Stimulated activated CD4-positive, alpha-beta T cell treated with anti-CD3 and anti-CD28 coated beads, Interleukin-1b, Interleukin-23, amount 100 ng/mL, for 1 hour (primary cell): ENCODE data around the gene ZMYND8.

Experiments used
- DNase-seq, 2 donors: peaks; one replicate each; pipeline ENCODE4 v3.0.0-alpha.2; 2020; ENCODE audit warnings: low read depth in 2 of 2

ZMYND8 gene

GRCh38 chr20:47353692-47354463 lies 2.6 kb downstream of the ZMYND8 start:
- DNase-seq, result no peak

GRCh38 chr20:47353239-47353691 lies 3.2 kb downstream of the ZMYND8 start:
- DNase-seq, result no peak

- DNase-seq, result no peak
These were observed 3.9 kb downstream of the ZMYND8 start for GRCh38 chr20:47352332-47353238.

- DNase-seq, result no peak
These were observed 4.7 kb downstream of the ZMYND8 start for GRCh38 chr20:47351643-47352331.

- DNase-seq, result no peak
These were observed 5.6 kb downstream of the ZMYND8 start for GRCh38 chr20:47350691-47351545.

- DNase-seq, result no peak
These were observed 6.3 kb downstream of the ZMYND8 start for GRCh38 chr20:47350181-47350550.

GRCh38 chr20:47349365-47350180 lies 6.9 kb downstream of the ZMYND8 start:
- no peak for DNase-seq

- no peak for DNase-seq
These were observed 7.9 kb downstream of the ZMYND8 start for GRCh38 chr20:47348539-47349142.

GRCh38 chr20:47347661-47348435 lies 8.7 kb downstream of the ZMYND8 start:
- no peak for DNase-seq

GRCh38 chr20:47346172-47346571 lies 10.3 kb downstream of the ZMYND8 start:
- DNase-seq, result no peak

- no peak for DNase-seq
These were observed 11.3 kb downstream of the ZMYND8 start for GRCh38 chr20:47345214-47345613.

GRCh38 chr20:47343007-47343472 lies 13.5 kb downstream of the ZMYND8 start:
- DNase-seq, result no peak

GRCh38 chr20:47338131-47338628 lies 18.3 kb downstream of the ZMYND8 start:
- DNase-seq, result no peak

GRCh38 chr20:47337413-47337812 lies 19.1 kb downstream of the ZMYND8 start:
- DNase-seq, result no peak

GRCh38 chr20:47336129-47336754 lies 20.3 kb downstream of the ZMYND8 start:
- no peak for DNase-seq

- no peak for DNase-seq
These were observed 21.0 kb downstream of the ZMYND8 start for GRCh38 chr20:47335251-47336128.

- no peak for DNase-seq
These were observed 22.4 kb downstream of the ZMYND8 start for GRCh38 chr20:47334022-47334551.
